ENCODE data around the gene FAM53B. TPM values are rescaled to one million over a fixed set of nuclear protein-coding genes. Genes with fewer than 3 reads are reported as not detected.

The FAM53B gene
- total RNA-seq, 2 experiments from 2014 or later: 30.1 to 30.9 TPM

DNA sequence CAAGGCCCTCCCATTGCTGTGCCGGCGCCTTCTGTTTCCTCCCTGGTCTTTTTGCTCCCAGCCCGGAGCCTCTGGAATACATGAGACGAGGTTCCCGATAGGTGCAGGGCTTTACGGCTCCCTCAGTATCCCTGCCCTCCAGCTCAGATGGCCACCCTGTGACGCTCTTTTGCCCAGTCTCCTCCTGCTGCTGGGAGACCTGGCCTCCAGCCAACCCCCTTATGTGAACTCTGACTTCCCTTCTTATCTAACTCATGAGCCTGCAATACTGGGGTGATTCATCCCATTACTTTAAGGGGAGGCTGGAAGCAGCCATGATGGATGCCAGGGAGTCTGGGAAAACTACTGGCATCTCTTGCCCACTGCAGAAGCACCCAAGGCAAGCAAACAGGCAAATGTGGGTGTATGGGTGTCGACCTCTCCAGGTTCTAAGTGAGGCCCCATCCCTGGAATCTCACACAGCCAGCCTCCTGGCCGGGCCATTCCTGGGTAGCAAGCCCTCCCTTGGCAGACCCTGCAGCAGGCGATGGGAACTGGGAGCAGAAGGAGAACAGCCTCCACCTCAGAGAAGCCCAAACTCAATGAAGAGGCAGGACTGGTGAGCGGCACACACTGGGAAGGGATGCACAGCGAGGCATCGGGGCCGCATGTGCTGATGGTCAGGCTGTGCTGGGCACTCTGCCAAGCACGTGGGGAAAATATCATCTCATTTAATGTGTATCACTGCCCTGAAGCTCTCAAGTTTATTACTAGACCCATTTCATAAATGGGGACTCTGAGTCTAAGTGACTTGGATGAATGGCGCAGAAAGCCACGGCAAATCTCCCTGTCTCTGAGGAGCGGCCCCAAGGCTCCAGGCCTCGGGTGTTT is 97.5 kb downstream of the FAM53B start:
- Mint-ChIP-seq H3K36me3 (ENCODE audit: low read depth) (peaks cover 36% of the 10 kb centered on the region), H3K27ac (peak overlapping the region; percentile 98), H3K4me1 (peaks cover 76% of the 10 kb centered on the region), H3K9me3 (no peaks in the 10 kb centered on the region), H3K27me3 (no peaks in the 10 kb centered on the region), H3K4me3 (peak overlapping the region; percentile 71)
- POLR2A ChIA-PET: no interaction called here
- CTCF ChIA-PET: interaction anchor here (0.8 to 2.9 kb wide), 13 partner anchors 9 to 102 kb away, joined by 3 to 13 read pairs (median 3); no protein-coding TSS in a partner anchor
- no peak for DNase-seq

DNA sequence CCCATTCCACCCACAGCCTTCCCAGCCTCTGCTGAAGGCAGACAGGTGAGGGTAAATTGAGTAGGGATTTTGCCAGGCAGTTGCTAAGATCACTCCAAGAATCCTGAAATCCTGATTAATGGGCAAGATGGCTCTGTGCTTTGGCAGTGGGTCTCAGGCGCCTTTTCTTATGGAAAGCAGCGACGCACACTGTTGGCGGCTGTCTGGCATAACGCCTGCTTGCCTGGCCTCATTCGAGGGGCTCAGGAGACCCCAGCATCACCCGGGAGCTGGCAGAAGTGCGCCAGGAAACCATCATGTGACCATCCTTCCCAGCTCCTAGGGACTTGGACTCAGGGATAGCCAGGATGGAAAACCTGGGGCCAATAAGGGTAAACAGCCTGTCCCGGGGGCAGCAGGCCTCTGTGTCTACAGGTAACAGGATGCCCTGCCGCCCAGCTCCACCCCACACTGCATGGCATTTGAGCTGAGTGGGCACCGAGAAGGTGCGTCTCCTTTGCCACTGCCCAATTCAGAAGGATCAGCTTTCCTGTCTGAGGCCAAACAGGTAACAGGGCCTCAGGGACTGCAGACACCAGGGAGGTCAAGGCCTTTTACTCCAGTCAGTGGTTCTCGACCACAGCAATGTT is 98.6 kb downstream of the FAM53B start:
- no peaks in the 10 kb centered on the region for H3K27me3 Mint-ChIP-seq
- peaks cover 76% of the 10 kb centered on the region for H3K4me1 Mint-ChIP-seq
- no peak for DNase-seq
- ChIA-PET POLR2A (no interaction called here), CTCF (interaction anchor here (0.9 to 1.9 kb wide), 5 partner anchors 9 to 74 kb away, joined by 3 to 5 read pairs (median 4); no protein-coding TSS in a partner anchor)
- no peak overlapping the region for H3K4me3 Mint-ChIP-seq
- peak overlapping the region; percentile 98 for H3K27ac Mint-ChIP-seq
- no peaks in the 10 kb centered on the region for H3K9me3 Mint-ChIP-seq
- H3K36me3 Mint-ChIP-seq (ENCODE audit: low read depth): peaks cover 31% of the 10 kb centered on the region

DNA sequence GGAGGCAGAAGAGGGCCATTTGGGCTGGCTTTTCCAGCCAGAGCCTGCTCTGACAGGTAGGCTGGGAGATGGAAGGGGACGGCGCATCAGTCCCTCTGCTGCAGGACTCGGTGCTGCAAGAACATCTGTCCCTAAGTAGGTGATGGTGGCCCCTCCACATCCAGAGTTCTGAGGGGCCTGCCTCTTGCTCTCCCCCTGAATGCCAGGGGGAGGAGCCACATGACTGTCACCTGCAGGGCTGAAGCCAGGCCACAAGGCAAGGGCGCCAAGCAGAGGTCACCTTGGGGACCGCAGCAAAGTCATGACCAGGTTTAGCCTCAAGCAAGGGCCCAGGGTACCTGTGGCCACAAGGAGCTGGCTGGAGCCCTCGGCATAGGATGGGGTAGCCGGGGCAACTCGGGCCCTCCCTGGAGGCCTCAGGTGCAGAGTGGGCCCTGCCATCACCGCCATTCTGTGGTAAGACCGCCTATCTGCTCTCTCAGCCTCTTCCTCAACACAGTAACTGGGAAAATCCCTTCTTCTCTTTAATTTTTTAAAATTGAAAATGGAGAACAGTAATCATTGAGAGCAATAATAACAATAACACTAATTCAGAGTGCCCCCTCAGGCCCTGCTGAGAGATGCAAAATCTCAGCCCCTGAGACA is 99.3 kb downstream of the FAM53B start:
- POLR2A ChIA-PET: no interaction called here
- CTCF ChIA-PET: interaction anchor here (0.9 to 2.4 kb wide), 5 partner anchors 8 to 100 kb away, joined by 3 to 7 read pairs (median 5); no protein-coding TSS in a partner anchor
- peak overlapping the region; percentile 81 for H3K27ac Mint-ChIP-seq

DNA sequence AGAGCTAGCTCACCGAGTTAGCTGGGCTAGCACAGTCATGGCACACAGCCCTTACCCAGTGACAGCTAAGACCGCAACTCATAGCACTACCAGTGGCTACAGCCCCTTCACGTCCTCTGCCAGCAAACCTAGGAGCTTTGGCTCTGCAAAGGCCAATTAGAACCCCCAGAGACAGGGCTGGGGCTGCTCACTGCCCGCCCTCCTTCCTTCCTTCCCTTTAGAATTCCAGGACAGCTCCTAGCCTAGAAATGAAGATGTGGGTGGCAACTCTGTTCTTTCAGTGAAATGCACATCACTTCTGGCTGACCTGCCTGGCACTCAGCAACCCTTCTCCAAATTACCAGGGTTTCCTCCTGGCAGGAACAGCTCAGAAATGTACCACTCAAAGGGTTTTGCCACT is 99.9 kb downstream of the FAM53B start:
- Mint-ChIP-seq H3K27ac (peak overlapping the region; percentile 81), H3K4me1 (peaks cover 74% of the 10 kb centered on the region), H3K9me3 (no peaks in the 10 kb centered on the region), H3K27me3 (no peaks in the 10 kb centered on the region), H3K36me3 (ENCODE audit: low read depth) (peaks cover 21% of the 10 kb centered on the region), H3K4me3 (no peak overlapping the region)
- DNase-seq: no peak
- CTCF ChIA-PET: interaction anchor here (0.9 to 2.4 kb wide), 7 partner anchors 12 to 101 kb away, joined by 3 to 7 read pairs (median 3); no protein-coding TSS in a partner anchor
- POLR2A ChIA-PET: no interaction called here

More for the DNA sequence above, 99.3 kb downstream of the FAM53B start:
- Mint-ChIP-seq H3K27me3 (no peaks in the 10 kb centered on the region), H3K4me3 (no peak overlapping the region), H3K4me1 (peaks cover 76% of the 10 kb centered on the region), H3K36me3 (ENCODE audit: low read depth) (peaks cover 26% of the 10 kb centered on the region), H3K9me3 (no peaks in the 10 kb centered on the region)
- DNase-seq: no peak

DNA sequence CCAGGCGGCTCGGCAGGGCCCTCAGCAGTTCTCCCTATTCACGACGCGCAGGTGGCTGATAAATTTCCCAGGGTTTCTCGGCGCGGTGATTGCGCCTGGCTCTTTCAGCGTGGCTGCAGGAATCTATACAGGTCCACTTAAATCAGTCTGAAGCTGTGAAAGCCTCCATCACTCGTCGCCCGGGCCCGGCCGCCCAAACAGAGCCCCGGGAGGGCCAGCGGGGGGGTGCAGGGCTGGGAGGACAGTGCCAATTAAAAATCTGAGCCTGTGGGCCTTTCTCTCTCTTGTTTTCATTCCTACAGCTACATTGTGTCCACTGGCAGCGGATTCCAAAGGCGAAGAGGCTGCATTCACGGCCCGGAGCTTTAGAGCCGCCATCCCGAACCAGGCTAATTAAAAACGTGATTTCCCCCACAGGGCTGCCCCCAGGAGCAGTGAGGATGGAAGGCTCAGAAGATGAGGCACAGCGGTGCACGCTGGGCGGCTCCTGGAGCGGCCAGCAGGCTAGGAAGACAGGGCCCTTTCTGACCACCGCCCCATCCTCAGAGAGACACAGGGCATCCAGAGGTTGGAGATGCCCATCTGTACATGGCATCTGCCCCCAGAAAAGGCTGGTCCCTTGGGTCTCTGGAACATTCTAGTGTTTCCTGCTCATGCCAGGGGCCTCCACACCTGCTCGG is 100.7 kb downstream of the FAM53B start:
- no peaks in the 10 kb centered on the region for H3K27me3 Mint-ChIP-seq
- peaks cover 19% of the 10 kb centered on the region for H3K36me3 Mint-ChIP-seq (ENCODE audit: low read depth)
- ChIA-PET POLR2A (no interaction called here), CTCF (interaction anchor here (0.7 to 2.4 kb wide), 8 partner anchors 14 to 102 kb away, joined by 3 to 7 read pairs (median 3); no protein-coding TSS in a partner anchor)
- peak overlapping the region; percentile 71 for H3K27ac Mint-ChIP-seq
- no peak overlapping the region for H3K4me3 Mint-ChIP-seq
- H3K9me3 Mint-ChIP-seq: no peaks in the 10 kb centered on the region
- no peak for DNase-seq
- H3K4me1 Mint-ChIP-seq: peaks cover 70% of the 10 kb centered on the region

DNA sequence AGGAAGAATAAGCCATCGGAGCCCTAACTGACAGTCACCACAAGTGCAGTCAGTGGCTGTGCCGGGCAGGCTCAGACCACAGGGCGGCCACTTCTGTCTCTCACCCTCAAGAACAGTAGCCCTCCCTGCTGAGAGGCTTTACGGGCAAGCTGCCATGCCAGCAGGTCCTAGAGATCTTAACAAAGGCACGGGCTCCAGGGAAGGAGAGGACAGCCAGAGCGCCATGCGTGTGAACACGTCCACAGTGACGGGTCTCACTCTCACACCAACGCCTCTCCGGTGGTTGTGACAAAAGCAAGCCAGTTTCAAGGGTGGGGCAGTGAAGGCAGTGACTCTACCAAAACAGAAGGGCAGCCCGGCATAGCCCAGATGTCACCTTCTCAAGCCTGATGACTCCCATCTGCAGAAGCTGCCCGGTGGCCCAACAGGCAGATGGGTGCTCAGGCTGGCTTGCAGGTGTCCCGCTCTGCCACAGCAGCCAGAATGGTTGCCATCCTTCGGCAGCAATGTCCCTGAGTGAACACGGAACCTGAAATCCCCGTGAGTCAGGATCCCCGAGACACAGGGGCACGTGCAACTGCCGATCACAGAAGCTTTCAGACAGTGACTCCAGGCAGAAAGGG is 102.0 kb downstream of the FAM53B start:
- Mint-ChIP-seq H3K36me3 (ENCODE audit: low read depth) (peaks cover 21% of the 10 kb centered on the region), H3K4me3 (no peak overlapping the region), H3K27ac (peak overlapping the region; percentile 78), H3K4me1 (peaks cover 68% of the 10 kb centered on the region), H3K9me3 (no peaks in the 10 kb centered on the region), H3K27me3 (no peaks in the 10 kb centered on the region)
- CTCF ChIA-PET: interaction anchor here (1.7 kb wide), 1 partner anchor 55 kb away, joined by 5 read pairs; no protein-coding TSS in a partner anchor
- DNase-seq: no peak
- POLR2A ChIA-PET: interaction anchor here (0.7 kb wide), 1 partner anchor 44 kb away, joined by 3 read pairs; no protein-coding TSS in a partner anchor

DNA sequence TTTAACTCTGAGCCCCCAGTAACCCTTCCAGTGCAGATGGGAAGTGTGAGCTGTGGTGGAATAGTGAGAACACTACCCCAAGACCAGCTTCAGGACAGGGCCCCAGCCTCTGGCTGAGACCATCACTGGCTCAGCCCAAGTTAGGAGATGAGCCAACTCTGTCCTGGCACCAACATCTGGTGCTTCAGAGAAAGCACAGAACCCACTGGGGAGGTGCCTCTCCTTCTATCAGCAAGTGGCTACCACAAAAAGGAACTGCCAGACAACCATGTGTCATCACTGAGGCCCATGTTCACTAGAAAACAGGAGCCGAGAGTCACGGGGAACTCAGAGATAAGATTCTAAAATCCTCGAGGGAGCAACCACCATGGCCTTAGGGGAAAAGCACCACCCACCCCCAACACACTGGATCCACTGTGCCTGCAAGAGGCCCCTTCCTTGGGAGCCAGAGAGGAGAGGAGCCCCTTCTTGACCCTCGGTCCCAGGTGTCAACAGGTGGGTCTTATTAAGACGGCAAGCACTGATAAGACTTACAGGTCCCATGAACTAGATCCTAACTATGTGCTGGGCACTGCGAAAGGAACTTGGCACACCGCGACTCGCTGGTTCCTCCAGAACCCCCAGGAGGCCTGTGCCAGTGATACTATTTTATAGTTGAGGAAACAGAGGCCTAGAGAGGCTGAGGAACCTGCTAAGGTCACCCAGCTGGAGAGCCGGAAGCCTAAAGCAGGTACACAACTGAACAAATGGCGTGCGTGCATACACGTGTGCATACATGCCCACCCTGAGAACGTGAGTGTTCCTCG is 102.7 kb downstream of the FAM53B start:
- ChIA-PET POLR2A (no interaction called here), CTCF (interaction anchor here (0.7 kb wide), 1 partner anchor 92 kb away, joined by 3 read pairs; no protein-coding TSS in a partner anchor)
- Mint-ChIP-seq H3K27ac (peak overlapping the region; percentile 78), H3K4me1 (peaks cover 68% of the 10 kb centered on the region), H3K9me3 (no peaks in the 10 kb centered on the region), H3K4me3 (no peak overlapping the region), H3K36me3 (ENCODE audit: low read depth) (peaks cover 20% of the 10 kb centered on the region), H3K27me3 (no peaks in the 10 kb centered on the region)
- DNase-seq: peak; percentile 36

DNA sequence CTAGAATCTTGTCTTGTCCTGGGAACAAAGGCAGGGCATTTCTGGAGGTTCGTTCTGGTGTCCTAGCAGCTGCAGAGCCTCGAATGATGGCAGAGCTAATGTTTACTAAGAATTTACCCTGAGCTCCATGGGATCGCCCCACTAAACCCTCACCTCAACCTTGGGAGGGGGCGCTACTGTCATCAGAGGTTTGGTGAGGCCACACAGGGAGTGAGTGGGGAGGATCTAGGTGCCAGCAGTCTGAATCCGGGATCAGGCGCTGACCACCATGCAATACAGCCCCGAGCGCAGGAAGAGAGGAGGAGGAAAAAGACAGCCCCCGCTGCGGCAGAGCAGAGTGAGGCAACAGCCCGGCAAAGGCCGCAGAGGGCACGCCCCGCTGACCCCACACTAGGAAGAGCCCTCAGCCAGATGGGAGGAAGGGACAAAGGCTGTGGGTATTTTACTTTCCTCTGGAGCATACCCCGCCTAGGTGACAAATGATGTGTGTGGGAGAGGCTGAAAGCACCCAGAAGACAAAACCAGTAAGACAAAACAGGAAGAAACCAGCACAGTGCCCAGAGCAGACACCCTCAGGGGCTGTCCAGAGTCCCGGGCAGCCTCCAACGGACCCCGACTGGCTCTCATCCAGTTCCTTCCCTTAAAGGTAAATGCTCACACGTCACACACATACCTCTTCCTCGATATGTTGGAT is 103.5 kb downstream of the FAM53B start:
- H3K4me3 Mint-ChIP-seq: no peak overlapping the region
- peak overlapping the region; percentile 78 for H3K27ac Mint-ChIP-seq
- H3K36me3 Mint-ChIP-seq (ENCODE audit: low read depth): peaks cover 22% of the 10 kb centered on the region
- H3K9me3 Mint-ChIP-seq: no peaks in the 10 kb centered on the region
- DNase-seq: no peak
- POLR2A ChIA-PET: no interaction called here
- H3K4me1 Mint-ChIP-seq: peaks cover 68% of the 10 kb centered on the region
- no peaks in the 10 kb centered on the region for H3K27me3 Mint-ChIP-seq
- CTCF ChIA-PET: interaction anchor here (0.7 to 1.4 kb wide), 2 partner anchors 93 to 101 kb away, joined by 3 read pairs; no protein-coding TSS in a partner anchor

DNA sequence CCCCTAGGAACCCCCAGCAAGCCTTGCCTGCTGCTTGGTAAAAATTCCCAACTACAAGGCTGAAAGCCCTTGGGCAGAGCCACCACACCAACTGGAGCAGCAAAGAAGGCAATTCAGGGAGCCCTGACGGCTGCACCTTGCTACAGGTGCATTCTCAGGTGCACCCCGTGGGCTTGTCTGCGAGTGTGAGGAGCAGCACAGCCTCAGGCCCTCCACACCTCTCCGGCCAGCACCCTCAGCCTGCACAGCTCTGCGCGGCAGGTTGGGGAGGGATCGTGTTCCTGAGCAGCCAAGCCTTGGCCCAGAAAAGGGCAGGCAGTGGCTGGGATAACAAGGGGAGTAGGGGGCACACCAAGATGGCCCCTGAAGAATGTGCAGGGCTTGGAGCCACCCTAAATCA is 104.1 kb downstream of the FAM53B start:
- Mint-ChIP-seq H3K27me3 (no peaks in the 10 kb centered on the region), H3K9me3 (no peaks in the 10 kb centered on the region), H3K4me3 (no peak overlapping the region), H3K36me3 (ENCODE audit: low read depth) (peaks cover 26% of the 10 kb centered on the region), H3K4me1 (peaks cover 67% of the 10 kb centered on the region), H3K27ac (peak overlapping the region; percentile 64)
- ChIA-PET POLR2A (no interaction called here), CTCF (interaction anchor here (1.4 to 2.3 kb wide), 2 partner anchors 8 to 101 kb away, joined by 3 to 6 read pairs; no protein-coding TSS in a partner anchor)
- no peak for DNase-seq

DNA sequence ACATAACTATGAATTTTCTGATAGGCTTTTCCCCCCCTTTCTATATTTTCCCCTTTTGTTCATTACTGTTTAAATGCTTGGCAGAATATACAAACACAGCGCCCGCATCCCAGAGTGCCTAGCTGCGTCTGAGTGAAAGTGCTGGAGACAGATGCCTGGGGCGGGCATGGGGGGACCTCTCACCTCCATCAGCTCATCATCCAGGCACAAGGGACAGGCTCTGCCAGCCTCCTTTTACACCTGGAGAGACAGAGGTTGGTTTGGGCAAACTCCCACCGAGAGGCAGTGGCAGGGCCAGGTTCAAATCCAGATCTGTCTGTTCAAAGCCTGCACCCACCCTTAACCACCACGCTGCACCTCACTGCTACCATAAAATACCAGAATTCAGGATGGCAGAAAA is 104.5 kb downstream of the FAM53B start:
- peaks cover 67% of the 10 kb centered on the region for H3K4me1 Mint-ChIP-seq
- no peak for DNase-seq
- CTCF ChIA-PET: interaction anchor here (1.4 to 2.3 kb wide), 2 partner anchors 9 to 102 kb away, joined by 3 to 6 read pairs; no protein-coding TSS in a partner anchor
- peak overlapping the region; percentile 64 for H3K27ac Mint-ChIP-seq
- H3K27me3 Mint-ChIP-seq: no peaks in the 10 kb centered on the region
- H3K36me3 Mint-ChIP-seq (ENCODE audit: low read depth): peaks cover 28% of the 10 kb centered on the region
- POLR2A ChIA-PET: no interaction called here
- peaks cover 2% of the 10 kb centered on the region for H3K9me3 Mint-ChIP-seq
- no peak overlapping the region for H3K4me3 Mint-ChIP-seq

DNA sequence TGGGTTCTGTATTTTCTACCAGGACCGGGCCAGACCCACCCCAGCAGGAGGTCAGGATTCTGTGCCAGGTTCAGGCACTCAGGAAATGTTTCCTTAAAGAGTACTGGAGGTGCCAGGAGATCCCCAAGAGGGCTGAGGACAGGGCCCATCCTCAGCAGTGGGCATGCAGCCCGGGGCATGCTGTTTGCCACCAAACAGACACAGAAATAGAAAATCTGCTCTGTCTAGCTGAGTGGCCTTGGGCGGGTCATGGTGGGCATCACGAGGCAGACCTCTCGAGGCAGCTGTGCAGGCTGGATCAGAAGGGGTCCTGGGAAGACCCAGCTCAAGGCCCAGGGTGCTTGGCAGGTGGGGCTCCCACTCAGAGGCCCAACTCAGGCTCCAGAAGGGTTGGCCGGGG is 105.0 kb downstream of the FAM53B start:
- peaks cover 5% of the 10 kb centered on the region for H3K9me3 Mint-ChIP-seq
- POLR2A ChIA-PET: no interaction called here

More for the DNA sequence above, 105.0 kb downstream of the FAM53B start:
- Mint-ChIP-seq H3K4me3 (no peak overlapping the region), H3K4me1 (peaks cover 64% of the 10 kb centered on the region), H3K27me3 (no peaks in the 10 kb centered on the region), H3K27ac (peak overlapping the region; percentile 19), H3K36me3 (ENCODE audit: low read depth) (peaks cover 32% of the 10 kb centered on the region)
- no peak for DNase-seq
- CTCF ChIA-PET: interaction anchor here (1.2 to 2.3 kb wide), 3 partner anchors 9 to 102 kb away, joined by 3 to 6 read pairs (median 3); no protein-coding TSS in a partner anchor
